C1 segment of cervical spinal cord (tissue), 14 donors: ENCODE measurements around the gene CCDC107.
"Not testable (repeated sequence)": the region's sequence is repeated elsewhere in the genome, so short reads cannot be mapped to it uniquely, and the experiment has no call there.

Source experiments
- DNase-seq, 14 donors: peaks; one replicate each; lab custom pipeline; 2025; lab: John Stamatoyannopoulos, UW

CCDC107 gene

DNA sequence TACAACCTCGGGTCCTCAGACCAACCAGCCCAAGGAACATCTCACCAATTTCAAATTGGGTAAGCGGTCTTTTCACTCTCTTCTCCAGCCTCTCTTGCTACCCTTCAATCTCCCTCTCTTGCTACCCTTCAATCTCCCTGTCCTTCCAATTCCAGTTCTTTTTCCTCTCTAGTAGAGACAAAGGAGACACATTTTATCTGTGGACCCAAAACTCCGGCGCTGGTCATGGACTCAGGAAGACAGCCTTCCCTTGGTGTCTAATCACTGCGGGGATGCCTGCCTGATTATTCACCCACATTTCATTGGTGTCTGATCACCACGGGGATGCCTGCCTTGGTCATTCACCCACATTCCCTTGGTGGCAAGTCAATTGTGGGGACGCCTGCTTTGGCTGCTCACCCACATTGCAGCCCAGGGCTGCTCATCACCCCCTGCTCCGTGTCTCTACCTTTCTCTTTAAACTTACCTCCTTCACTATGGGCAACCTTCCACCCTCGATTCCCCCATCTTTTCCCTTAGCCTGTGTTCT, 20.6 kb upstream of the CCDC107 start:
- DNase-seq = not testable (repeated sequence)

DNA sequence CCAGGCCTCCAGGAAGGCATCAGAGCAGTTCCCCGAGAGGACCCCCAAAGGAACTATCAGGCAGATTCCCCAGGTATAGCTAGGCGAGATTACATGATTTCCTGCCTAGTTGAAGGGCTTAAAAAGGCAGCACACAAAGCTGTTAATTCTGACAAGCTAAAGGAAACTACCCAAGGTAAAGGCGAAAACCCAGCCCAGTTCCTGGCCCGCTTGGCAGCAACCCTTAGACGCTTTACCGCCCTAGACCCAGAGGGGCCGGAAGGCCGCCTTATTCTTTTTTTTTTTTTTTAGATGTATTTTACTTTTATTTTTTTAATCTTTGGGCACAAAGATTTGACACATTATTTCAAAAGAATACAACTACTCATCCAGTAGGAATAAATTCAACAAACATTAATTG, 19.3 kb upstream of the CCDC107 start:
- not testable (repeated sequence) for DNase-seq

DNA sequence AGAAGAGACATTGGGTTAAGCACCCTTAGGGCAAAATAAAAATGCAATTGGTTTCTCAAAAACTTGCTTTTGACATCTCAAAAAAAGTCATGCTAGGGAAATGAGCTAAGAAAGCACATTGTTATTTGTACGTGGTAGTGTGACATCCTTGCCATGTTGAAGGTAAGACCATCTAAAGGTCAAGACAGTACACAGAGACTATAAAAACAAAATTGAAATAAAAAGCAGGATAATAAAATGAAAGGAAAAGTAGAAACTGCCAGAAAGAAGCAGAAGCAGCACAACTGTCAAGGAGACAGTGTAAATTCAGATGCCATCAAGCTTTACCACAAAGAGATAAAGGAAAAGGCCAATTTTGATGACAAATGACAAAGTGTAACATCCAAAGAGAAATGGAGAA, 18.9 kb upstream of the CCDC107 start:
- DNase-seq = not testable (repeated sequence)

DNA sequence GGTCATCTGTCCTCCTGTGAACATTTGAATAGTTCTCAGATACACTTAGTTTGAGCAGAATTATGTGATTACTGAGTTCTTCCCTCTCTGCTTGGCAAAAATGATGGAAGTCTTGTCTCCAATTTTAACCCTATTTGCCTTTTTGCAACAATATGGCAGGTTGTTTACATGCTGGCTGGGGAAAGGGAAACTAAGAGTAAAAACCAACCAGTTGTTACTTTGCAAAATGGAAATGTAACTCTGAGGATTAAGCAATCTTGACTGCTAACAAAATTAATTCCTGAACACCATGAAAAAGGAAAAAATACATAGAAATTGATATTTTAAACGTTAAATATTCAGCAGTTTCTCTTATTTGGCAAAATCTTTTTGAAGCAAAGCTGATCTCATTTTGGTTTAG, 18.5 kb upstream of the CCDC107 start:
- no peak for DNase-seq

DNA sequence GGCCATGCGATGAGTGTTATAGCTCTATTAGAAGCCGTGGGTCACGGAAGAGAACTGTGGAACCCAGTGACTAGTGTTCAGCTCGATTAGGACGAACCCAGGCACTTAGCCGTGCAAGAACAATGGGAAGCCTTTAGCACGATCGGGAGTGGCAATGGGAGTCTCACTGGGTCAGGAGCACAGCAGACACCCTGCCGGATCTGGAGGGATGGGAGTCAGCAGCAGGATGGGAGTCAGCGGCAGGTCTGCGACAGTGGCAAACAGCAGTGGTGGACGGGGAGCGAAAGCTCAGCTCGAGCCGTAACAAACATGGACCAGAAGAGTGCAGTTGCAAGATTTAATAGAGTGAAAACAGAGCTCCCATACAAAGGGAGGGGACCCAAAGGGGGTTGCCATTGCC, 17.7 kb upstream of the CCDC107 start:
- not testable (repeated sequence) for DNase-seq

DNA sequence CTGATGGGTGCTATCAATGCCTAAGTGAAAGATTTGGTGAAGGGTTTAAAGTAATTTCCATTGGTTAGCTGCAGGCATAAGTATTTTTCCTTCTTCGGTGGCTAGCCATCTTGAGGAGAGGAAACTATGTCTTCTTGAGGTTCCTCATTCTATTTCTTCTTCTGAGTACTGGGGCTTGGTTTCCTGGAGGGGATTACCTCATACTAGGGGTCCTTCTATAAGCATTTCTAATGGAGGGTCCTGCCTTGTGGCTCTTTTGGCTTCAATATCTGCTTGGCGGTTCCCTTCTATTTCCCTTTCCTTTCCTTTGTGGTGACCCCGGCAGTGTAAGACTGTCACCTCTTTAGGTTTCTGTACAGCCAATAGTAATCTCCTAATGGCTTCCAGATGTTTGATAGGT, 16.6 kb upstream of the CCDC107 start:
- not testable (repeated sequence) for DNase-seq

DNA sequence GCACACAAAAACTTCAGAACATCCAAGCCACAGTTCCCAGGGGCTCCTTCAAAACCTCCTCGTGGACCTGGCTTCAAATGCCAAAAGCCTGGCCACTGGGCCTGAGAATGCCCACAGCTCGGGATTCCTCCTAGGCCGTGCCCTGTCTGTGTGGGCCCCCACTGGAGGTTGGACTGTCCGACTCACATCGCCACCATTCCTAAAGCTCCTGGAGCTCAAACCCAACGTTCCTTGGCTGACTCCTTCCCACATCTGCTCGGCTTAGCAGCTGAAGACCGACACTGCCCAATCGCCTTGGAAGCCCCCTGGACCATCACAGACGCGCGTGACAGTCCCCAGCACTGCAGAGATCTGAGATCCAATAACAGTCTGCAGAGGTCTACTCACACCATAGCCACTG, 15.0 kb upstream of the CCDC107 start:
- DNase-seq = no peak

DNA sequence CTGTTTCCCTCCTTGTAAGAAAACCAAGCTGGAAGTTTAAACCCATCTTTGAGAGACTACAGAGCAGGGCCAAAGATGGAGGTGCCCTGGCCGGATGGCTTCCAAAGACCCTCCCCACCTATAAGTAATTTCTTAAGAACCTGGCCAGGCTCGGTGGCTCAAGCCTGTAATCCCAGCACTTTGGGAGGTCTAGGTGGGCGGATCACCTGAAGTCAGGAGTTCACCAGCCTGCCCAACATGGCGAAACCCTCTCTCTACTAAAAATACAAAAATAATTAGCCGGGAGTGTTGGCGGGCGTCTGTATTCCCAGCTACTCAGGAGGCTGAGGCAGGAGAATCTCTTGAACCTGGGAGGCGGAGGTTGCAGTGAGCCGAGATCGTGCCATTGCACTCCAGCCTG, 12.4 kb upstream of the CCDC107 start:
- DNase-seq = not testable (repeated sequence)

DNA sequence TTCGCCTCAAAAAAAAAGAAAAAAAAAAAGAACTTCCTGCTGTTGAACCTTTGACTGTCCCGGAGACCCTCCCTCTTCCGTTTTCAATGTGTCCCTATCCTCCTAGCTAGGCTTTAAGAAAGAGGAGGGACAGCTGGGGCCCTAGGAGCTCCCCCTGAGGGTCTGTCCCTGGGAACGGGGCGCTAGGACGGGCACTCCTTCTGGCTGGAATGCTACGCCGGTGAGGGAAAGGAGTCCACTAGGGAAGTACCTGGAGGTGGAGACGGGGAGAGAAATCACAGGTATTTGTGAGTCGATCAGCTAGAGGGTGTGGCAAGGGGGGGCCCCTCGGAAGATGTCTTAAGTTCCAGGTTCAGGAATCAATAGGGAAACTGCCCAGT, 11.9 kb upstream of the CCDC107 start:
- DNase-seq = peak in 3 of 14 donors; percentile 14 to 58 (median 49)

DNA sequence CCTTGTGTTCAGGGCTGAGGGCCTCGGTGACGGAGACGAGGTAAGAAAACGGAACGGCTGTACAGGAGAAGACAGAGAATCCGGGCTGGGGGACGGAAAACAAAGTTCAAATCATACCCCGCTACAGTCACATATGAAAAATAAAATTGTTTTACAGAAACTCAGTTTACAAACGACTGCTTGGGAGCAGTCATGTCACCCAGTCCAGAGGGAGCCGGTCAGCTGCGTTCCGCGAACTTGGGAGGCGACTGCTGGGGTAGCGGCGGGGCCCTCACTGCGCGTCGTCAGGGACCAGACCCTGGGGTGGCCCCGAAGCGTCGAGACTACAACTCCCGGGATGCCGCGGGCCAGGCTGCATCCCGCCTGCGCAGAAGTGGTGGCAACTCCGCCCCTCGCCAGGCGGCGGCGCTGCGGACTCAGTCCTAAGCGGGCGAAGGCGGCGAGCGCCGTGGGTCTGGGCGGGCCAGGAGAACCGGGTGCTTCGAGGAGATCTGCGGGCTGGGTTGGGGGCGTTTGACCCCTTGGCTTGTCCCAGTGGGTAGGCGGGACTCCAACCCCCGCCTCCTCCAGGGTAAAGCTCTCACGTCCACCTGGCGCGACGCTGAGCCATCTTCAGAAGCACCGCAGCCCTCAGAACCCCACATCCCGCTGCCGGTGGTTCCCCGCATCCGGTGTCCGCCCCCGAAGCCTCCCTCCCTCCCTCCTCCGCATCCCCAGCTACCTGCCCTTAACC, 11.4 kb upstream of the CCDC107 start:
- DNase-seq = peak; percentile 39 to 95 (median 82)

DNA sequence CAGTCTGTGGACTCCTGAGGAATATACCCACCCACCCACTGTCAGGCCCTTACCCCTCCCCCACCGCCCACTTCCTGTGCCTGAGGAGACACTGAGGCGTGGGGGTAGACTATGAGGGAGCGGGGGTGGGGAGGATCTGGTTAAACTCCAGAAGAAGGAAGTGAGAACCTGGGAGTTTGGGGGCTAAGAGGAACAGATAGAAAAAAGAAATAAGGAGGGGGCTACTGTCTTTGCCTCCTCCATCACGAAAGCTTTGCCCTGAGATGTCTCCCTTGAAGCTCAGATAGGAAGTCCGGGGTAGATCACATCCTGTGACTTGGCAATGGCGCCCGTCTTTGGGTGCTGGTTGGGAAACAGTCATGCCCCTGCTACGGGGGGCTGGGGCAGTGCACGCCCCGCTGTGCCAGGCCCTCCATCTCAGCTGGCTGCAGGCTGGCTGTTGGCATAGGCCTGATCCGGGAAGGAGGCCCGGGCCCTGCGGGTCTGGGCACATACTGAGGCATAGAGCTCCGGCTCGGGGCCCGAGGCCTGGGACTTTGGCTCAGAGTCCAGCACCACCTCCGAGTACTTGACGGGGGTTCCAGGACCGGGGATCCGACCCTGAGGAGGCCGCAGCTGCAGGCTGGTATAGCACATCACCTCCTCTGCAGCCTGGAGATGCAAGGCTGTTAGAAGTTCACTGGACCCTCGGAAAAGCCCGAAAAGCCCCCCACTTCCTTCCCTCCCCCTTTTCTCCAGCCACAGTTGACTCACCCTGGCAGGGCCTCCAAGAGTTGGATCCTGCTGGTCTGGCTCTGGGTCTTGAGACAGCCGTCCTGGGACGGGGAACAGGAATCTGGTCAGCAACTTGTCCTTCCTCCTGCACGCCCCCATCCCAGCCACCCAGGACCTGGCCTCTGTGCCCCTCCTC, 8.4 kb upstream of the CCDC107 start:
- peak in 3 of 14 donors; percentile 9 to 35 (median 21) for DNase-seq

DNA sequence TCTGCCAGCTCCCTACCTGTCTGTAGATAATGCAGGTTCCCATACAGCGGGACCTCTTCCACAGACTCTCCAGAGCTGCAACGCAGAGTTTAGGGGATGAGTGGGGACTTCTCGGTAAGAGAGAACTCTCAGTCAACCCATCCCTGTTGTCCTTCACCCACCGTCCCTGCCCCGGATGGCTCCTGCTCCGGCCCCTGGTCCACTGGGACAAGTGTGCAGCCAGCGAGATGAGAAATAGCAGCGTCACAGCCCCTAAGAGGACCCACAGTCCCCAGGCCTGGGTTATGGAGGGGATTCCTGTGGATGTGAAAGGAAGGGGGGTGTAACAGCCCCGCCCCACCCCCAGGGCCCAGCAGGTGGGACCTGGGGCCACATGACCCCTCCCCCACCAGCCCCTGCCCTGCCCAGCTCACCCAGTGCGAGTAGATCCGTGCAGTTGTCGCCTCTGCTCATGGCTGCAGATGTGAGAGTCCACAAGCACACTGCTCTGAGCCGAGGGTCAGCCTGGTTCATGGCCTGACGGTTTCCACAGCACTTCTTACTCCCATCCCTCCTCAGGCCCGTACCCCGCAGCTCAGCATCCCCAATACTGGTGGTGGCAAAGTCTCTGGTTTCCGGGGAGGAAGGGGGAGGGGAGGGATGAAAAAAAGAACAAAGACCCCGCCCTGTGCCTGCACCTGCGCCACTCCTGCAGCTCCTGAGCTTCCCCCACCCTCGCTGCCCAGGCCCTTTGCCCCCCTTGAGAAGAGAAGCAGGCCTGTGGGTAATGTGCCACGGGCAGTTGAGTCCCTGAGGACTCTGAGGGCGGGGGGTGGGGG, 7.5 kb upstream of the CCDC107 start, which contains the start of gene SIT1:
Gene SIT1 (minus strand): TSS at position 591 of the 818 bp plus-strand sequence. CDS start 78 bp downstream, at position 513.
- DNase-seq = no peak

DNA sequence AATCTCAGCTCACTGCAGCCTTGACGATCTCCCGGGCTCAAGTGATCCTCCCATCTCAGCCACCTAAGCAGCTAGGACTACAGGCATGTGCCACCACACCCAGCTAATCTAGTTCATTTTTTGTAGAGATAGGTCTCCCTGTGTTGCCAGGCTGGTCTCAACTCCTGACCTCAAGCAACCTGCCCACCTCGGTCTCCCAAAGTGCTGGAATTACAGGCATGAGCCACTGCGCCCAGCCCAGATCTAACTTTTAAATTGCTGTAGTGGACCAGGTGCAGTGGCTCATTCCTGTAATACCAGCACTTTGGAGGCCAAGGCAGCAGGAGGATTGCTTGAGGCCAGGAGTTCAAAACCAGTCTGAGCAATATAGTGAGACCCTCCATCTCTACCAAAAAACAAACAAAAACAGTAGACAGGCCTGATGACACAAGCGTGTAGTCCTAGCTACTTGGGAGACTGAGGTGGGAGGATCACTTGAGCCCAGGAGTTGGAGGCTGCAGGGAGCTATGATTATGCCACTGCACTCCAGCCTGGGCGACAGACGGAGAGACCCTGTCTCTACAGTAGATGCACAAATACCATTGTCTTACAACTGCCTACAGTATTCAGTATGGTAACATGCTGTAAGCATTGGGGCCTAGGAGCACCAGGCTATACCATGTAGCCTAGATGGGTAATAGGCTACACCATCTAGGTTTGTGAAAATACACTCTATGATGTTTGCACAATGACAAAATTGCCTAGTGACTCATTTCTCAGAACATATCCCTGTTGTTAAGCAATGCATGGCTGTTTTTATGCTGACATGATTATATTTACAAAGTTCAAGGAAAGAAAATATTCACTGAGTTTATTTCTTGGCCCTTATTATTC, 5.9 kb upstream of the CCDC107 start:
- DNase-seq = no peak

DNA sequence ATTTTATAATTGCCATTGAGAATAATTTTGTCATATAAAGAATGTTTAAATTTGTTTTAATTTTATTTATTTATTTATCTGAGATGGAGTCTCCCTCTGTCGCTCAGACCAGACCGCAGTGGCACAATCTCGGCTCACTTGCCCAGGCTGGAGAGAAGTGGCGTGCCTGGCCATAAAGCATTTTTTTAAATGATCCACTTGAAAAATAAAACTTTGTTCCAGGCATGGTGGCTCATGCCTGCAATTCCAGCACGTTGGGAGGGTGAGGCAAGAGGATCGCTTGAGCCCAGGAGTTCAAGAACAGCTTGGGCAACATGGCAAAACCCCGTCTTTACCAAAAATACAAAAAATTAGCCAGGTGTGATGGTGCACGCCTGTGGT, 5.3 kb upstream of the CCDC107 start:
- DNase-seq = no peak

DNA sequence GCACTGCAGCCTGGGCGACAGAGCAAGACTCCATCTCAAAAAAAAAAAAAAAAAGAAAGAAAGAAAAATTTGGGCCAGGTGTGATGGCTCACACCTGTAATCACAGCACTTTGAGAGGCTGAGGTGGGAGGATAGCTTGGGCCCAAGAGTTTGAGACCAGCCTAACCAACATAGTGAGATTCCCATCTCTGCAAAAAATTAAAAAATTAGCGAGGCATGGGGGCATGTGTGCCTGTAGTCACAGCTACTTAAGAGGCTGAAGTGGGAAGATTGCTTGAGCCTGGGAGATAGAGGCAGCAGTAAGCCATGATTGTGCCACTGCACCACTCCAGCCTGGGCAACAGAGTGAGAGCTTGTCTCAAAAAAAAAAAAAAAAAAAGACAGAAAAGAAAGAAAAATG, 4.5 kb upstream of the CCDC107 start:
- no peak for DNase-seq

DNA sequence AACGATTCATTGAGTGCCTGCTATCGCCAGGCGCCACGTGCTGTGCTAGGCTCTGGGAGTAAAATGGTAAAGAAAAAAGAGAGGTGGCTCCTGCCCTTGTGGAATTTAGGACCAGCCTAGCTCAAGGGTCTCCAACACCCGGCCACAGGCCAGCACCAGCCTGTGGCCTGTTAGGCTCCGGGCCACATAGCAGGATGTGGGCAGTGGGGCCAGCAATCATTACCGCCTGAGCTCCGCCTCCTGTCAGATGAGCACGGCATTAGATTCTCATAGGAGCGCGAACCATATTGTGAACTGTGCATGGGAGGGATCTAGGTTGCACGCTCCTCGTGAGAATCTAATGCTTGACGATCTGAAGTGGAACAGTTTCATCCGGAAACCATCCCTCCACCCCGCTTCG, 1.7 kb upstream of the CCDC107 start:
- DNase-seq = no peak

DNA sequence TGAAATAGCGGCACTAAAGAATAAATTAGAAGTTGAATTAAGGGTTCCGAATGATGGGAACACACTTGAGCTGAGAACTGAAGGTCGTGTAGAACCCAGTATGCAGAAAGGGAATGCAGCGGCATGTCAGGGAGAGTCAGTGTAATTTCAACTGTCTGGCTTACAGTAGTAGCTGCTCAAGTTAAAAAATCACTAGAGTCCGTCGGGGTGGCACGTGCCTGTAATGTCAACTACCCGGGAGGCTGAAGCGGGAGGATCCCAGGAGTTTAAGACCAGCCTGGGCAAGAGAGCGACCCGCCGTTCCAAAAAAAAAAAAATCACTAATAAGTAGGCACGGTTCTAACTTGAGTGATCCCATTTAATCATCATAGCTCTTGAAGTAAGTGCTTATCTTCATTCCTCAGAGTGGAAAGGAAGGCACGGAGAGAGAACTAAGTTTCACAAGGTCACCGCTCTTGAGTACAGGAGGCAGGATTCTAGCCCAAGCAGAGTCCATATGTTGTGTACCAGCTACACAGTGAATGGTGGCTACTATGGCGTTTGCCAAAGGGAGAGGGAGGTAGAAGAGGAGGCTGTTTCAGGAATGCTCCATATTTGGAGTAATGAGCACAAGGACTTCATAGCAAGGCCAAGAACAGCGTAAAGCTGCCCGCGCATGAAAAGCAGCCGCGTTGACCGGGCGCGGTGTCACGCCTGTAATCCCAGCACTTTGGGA, 1.1 kb upstream of the CCDC107 start:
- DNase-seq = no peak

DNA sequence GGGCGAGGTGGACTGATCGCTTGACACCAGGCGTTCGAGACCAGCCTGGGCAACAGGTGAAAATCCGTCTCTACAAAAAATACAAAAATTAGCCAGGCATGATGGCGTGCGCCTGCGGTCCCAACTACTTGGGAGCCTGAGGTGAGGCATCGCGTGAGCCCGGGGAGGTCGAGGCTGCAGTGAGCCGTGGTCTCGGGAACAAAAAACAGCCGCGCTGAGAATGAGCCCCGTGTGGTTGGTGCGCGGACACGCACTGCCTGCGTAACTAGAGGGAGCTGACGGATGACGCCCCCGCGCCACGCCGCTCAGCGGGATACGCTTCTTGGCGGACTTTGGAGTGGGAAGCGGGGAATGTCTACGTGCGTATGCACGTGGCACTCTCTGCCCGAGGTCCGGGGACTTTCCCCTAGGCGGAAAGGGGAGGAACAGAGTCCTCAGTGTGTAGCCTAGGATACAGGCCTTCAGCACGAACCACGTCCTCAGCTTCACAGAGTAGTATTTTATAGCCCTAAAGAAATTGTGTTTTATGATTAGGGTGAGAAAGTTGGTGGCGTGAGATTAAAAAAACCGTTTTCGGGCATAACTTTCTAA, 451 bp upstream of the CCDC107 start, which contains the start of gene RMRP:
Gene RMRP (minus strand): TSS at position 474 of the 591 bp plus-strand sequence.
- DNase-seq = peak; percentile 40 to 99 (median 90)

DNA sequence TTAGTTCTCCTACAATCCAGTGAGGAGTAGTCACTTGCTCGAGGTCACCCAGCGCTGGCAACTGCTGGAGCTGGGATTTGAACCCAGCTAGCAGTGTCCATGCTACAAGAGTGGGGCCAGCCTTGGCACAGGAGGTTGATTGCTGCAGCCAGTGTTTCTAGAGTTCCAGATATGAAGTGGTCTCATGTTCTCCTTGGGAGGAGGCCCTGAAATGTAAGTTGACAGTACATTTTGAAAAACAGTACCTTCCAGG, 802 bp downstream of the CCDC107 start:
- DNase-seq = peak in 1 of 14 donors; percentile 57

DNA sequence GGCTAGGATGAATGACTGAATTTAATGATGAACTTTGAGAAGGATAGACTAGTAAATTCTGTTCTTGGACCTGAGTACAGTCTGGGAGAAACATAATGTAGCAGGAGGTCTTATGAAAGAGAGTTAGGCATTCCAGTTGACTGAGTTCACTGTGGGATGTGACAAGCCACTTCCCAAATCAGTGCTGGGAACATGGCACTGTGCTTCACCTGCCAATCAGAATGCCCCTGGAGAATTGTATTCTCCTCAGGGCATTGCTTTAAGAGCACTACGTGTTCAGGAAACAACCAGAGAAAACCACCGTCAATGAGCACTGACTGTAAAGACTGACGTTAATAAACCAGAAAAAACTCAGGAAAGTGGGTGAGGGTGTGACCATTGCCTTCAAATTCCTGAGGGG, 1.2 kb downstream of the CCDC107 start:
- no peak for DNase-seq
